H1 (cell line): Measurements from ENCODE around the gene RIPOR2.

Source experiments
- BCL11A ChIP-seq, 2 experiments: IDR thresholded peaks; one replicate each; pipeline ENCODE4 v1.6.1; 2011; ENCODE audit warnings: low read depth in 2 of 2, low read length in 2 of 2, mild to moderate bottlenecking in 2 of 2
- CBX5 ChIP-seq: fragments of 300-800, 300-1000 bp; sonication (generic); IDR thresholded peaks from 2 replicates; pipeline ENCODE4 v1.7.1; 2016; ENCODE audit warnings: antibody characterized with exemption, low read length, low read depth
- EP300 ChIP-seq, 2 experiments: IDR thresholded peaks; 1 replicate in 1 of 2; 2 replicates in 1 of 2; pipeline ENCODE4 v1.6.1; 2011 to 2012; ENCODE audit warnings: low read depth in 2 of 2, low read length in 2 of 2, mild to moderate bottlenecking in 2 of 2, borderline replicate concordance in 1 of 2, inconsistent platforms in 1 of 2, moderate library complexity in 1 of 2
- EZH2 ChIP-seq: fragments of 200-600 bp; sonication (generic); IDR thresholded peaks from 2 replicates; pipeline ENCODE4 v1.7.1; 2012; ENCODE audit warnings: low read depth, mild to moderate bottlenecking, moderate library complexity, low read length, inconsistent platforms; ENCODE audit not compliant: severe bottlenecking
- JUND ChIP-seq: IDR thresholded peaks from 2 replicates; pipeline ENCODE4 v1.6.1; 2011; ENCODE audit warnings: mild to moderate bottlenecking, improper control_type of control experiment, low read length
- MAX ChIP-seq: IDR thresholded peaks from 2 replicates; pipeline ENCODE4 v1.6.1; 2012; ENCODE audit warnings: inconsistent platforms
- POLR2AphosphoS5 ChIP-seq: IDR thresholded peaks from 2 replicates; pipeline ENCODE4 v1.6.1; 2011; ENCODE audit warnings: low read depth, low read length
- RFX5 ChIP-seq: IDR thresholded peaks from 2 replicates; pipeline ENCODE4 v1.6.1; 2011; ENCODE audit warnings: low read depth, low read length, improper control_type of control experiment, borderline replicate concordance
- SP2 ChIP-seq: IDR thresholded peaks from 2 replicates; pipeline ENCODE4 v1.6.1; 2012; ENCODE audit warnings: mild to moderate bottlenecking, low read length, inconsistent platforms
- YY1 ChIP-seq: IDR thresholded peaks from 2 replicates; pipeline ENCODE4 v1.6.1; 2011; ENCODE audit warnings: low read depth, mild to moderate bottlenecking, low read length
- ZNF274 ChIP-seq: IDR thresholded peaks from 2 replicates; pipeline ENCODE4 v1.7.0; 2012; ENCODE audit warnings: low read length, borderline replicate concordance; ENCODE audit errors: extremely low read depth
- TF ChIP-seq, protein P1 (sequence below), 3 experiments: IDR thresholded peaks; 1 replicate in 2 of 3; 2 replicates in 1 of 3; pipeline versions ENCODE4 v1.5.1 to v1.6.1; 2011; ENCODE audit warnings: low read length in 3 of 3, mild to moderate bottlenecking in 3 of 3, inconsistent platforms in 2 of 3, low read depth in 1 of 3, moderate library complexity in 1 of 3; ENCODE audit not compliant: insufficient read depth in 1 of 3; ENCODE audit errors: control extremely low read depth in 1 of 3

DNA sequence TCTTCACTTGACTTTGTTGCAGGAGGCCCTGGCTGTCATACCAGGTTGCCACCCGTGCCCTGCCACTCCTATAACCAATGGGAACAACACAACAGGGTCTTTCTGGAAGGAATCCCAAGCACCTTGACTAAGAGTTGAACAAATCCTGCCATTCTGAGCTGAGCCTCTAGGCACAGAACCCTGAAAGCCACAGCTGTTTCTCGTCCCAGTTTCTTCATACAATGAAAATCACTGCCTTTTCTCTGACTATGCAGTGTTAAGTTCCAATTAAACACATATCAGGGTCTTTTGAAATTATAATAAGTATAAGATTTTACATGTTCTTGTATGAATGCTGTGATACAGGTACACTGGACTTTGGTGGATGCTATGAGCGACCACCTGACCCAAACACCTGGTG, 54.4 kb downstream of the RIPOR2 start:
- TF ChIP-seq CBX5 (no peak), MAX (no peak), YY1 (no peak), BCL11A (IDR thresholded peaks at IDR 0.05; ENCODE audit: low read depth in 2 of 2, low read length in 2 of 2) (no peak), RFX5 (no peak), EZH2 (no peak), JUND (no peak), EP300 (IDR thresholded peaks at IDR 0.05; ENCODE audit: borderline replicate concordance in 1 of 2, low read depth in 2 of 2, low read length in 2 of 2) (no peak), POLR2AphosphoS5 (no peak), SP2 (no peak), ZNF274 (no peak)
- TF ChIP-seq, protein P1, sequence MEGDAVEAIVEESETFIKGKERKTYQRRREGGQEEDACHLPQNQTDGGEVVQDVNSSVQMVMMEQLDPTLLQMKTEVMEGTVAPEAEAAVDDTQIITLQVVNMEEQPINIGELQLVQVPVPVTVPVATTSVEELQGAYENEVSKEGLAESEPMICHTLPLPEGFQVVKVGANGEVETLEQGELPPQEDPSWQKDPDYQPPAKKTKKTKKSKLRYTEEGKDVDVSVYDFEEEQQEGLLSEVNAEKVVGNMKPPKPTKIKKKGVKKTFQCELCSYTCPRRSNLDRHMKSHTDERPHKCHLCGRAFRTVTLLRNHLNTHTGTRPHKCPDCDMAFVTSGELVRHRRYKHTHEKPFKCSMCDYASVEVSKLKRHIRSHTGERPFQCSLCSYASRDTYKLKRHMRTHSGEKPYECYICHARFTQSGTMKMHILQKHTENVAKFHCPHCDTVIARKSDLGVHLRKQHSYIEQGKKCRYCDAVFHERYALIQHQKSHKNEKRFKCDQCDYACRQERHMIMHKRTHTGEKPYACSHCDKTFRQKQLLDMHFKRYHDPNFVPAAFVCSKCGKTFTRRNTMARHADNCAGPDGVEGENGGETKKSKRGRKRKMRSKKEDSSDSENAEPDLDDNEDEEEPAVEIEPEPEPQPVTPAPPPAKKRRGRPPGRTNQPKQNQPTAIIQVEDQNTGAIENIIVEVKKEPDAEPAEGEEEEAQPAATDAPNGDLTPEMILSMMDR (IDR thresholded peaks at IDR 0.05; ENCODE audit: control extremely low read depth in 1 of 3, insufficient read depth in 1 of 3, low read depth in 1 of 3, low read length in 3 of 3), result no peak
